Astrocyte of the spinal cord (primary cell): ENCODE results near the gene RHBDL3.

Source experiments
- DNase-seq: peaks from one replicate; pipeline ENCODE4 v3.0.0; 2011; ENCODE audit warnings: low read depth, low spot score
- H3K4me3 ChIP-seq: 2 replicates; pipeline ENCODE4 v1.5.1; 2011; ENCODE audit warnings: low read depth, mild to moderate bottlenecking, low read length, moderate library complexity
- in situ Hi-C: cut with HindIII; loops from 2 replicates; pipeline ENCODE4 v1.10.0; 2017; ENCODE audit warnings: low sequenced_read_pairs
- TF ChIP-seq, protein P1 (sequence below): IDR thresholded peaks from 2 replicates; pipeline ENCODE4 v1.5.1; 2012; ENCODE audit warnings: low read depth, mild to moderate bottlenecking, low read length, inconsistent platforms

The RHBDL3 gene

DNA sequence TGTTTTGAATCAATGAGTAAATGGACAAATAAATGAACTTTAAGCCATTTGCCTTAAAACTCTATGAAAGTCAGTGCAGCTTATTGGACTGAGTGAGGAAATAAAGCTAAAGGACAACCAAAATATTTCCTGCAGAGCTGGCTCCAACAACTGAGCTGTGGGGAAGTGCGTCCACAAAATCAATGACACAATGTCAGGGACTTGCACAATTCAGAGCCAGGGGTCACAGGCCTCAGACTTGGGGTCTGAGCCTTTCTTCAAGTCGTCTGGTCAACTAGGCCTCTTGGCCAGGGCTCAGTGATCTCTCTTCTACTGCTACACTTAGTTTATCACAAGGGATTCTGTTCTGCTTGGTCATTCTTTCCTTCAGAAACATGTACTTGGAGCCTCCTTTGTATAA lies 26.2 kb upstream of the RHBDL3 start:
- H3K4me3 ChIP-seq: no peak overlapping the region
- in situ Hi-C loops: no loop called here
- DNase-seq: no peak
- TF ChIP-seq, protein P1, sequence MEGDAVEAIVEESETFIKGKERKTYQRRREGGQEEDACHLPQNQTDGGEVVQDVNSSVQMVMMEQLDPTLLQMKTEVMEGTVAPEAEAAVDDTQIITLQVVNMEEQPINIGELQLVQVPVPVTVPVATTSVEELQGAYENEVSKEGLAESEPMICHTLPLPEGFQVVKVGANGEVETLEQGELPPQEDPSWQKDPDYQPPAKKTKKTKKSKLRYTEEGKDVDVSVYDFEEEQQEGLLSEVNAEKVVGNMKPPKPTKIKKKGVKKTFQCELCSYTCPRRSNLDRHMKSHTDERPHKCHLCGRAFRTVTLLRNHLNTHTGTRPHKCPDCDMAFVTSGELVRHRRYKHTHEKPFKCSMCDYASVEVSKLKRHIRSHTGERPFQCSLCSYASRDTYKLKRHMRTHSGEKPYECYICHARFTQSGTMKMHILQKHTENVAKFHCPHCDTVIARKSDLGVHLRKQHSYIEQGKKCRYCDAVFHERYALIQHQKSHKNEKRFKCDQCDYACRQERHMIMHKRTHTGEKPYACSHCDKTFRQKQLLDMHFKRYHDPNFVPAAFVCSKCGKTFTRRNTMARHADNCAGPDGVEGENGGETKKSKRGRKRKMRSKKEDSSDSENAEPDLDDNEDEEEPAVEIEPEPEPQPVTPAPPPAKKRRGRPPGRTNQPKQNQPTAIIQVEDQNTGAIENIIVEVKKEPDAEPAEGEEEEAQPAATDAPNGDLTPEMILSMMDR: no peak

DNA sequence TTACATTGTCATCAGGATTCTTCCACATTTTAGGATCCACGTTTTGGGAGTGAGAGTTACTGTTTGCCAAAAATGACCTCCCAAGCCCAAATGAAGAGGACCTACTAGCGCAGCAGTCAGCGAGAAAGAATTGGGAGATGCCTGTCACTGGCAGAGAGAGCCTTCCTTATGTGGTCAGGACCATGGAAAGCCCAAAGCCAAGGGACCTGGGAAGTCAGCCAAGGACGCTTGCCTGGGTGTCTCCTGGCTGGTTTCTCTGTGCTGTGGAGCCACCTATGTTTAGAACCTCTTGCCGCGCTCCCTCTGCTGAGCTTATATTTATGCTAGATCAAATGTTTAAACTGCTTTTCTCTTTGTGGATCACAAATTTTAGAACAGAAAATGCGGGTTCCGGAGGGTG lies 24.9 kb upstream of the RHBDL3 start:
- TF ChIP-seq, protein P1: no peak
- DNase-seq: no peak
- in situ Hi-C loops: no loop called here
- H3K4me3 ChIP-seq: no peak overlapping the region

DNA sequence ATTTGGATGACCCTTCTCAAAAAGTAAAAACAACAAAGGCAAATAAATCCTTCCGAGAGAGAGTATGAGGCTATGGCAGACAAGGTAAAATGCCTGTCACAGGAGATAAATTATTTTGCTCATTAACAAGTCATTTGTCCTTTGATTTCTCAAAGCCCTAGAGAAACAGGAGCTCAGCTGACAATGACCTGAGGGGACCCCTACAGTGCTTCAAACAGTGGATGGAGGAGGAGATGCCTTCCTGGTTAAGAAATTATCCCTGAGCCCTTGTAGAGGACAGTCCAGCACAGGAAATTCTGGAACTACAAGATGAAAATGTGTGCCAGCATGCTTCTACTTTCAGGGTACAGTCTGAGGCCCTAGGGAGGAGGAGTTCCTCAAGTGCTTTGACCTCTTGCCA lies 24.0 kb upstream of the RHBDL3 start:
- TF ChIP-seq, protein P1: no peak
- H3K4me3 ChIP-seq: no peak overlapping the region
- no peak for DNase-seq
- in situ Hi-C loops: no loop called here

DNA sequence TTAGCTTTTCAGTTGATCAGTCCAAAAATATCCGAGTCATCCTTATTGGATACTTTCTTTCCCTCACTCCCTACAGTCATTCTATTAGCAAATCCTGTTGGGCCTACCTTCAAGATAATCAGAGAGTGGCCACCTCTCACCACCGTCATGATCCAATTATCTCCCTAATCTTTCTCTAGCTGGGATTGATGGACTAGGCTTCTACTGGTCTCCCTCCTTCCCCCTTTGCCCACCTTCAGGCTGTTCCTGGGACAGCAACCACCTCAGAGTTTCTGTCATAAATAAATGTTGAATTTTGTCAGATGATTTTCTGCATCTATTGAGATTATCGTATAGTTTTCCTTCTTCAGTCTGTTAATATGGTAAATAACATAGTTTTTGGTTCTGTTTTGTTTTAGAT lies 16.2 kb upstream of the RHBDL3 start:
- H3K4me3 ChIP-seq: no peak overlapping the region
- in situ Hi-C loops: no loop called here
- DNase-seq: no peak
- TF ChIP-seq, protein P1: no peak

DNA sequence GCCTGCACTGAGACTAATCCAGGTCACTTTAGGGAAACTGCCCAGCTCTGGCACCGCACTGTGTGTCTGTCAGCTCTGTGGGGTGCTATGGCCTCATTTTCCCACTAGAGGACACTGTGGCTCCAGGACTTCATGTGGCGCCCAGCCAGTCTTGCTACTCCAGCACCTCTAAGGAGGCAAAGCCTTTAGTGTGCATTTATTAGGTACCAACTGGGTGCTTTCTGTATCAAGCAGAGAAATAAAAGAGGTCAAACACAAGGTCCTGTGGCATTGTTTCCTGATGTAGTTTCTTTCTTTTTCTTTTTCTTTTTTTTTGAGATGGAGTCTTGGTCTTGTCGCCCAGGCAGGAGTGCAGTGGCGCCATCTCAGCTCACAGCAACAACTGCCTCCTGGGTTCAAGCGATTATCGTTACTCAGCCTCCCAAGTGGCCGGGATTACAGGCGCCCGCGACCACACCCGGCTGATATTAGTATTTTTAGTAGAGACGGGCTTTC lies 12.5 kb upstream of the RHBDL3 start:
- in situ Hi-C loops: no loop called here
- peak; percentile 71 for DNase-seq
- TF ChIP-seq, protein P1: peak; percentile 99
- no peak overlapping the region for H3K4me3 ChIP-seq

DNA sequence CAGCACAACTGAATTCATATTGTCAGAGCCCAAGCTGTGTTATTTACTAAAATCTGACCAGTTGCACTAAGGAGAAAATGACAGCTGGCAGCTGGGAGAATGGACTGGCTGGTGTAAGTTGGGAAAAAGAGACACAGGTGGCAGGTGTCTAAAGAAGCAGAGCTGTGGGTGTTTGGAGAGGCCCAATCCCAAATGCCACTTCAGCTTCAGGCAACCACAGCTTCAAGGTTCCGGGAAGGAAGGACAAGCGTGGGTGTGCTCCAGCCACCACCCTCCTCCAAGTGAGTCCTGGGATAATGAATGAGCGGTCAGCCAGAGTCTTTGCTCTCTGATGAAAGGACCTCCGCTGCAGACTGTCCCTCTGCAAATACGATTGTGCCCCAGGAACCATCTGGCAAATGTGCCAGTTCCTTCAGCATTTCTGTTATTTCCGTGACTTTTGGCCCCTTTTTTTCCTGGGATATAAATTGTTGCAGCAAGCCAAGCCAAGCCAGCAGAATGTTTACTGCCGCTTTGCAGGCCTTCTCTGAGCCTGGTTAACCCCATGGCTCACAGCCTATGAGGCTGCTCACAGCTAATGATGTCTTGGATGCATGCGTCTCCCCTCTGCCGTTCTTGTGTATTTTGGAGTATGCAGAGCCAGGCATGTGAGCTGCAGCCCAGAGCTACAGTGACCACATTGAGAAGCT lies 9.5 kb upstream of the RHBDL3 start:
- DNase-seq: no peak
- no peak overlapping the region for H3K4me3 ChIP-seq
- TF ChIP-seq, protein P1: no peak
- in situ Hi-C loops: no loop called here
